ENCODE data around the gene GPR15LG. TPM values are rescaled to one million over a fixed set of nuclear protein-coding genes. Genes with fewer than 3 reads are reported as not detected.

GPR15LG gene
- total and polyA plus RNA-seq, 4 donors, result 0.59 to 1.0 TPM; not detected in 2

- H3K4me3 ChIP-seq (ENCODE audit: low read length in 2 of 2), result no peak overlapping the region
- no peak overlapping the region for H3K27ac ChIP-seq (ENCODE audit: low read depth in 1 of 2, low read length in 2 of 2)
- H3K27me3 ChIP-seq (ENCODE audit: control insufficient read depth in 1 of 2, insufficient read depth in 2 of 2, low read length in 1 of 2), result peaks cover 0 to 1% of the 10 kb centered on the region in 2 donors
- no peak for DNase-seq
- peaks cover 2% of the 10 kb centered on the region for H3K9me3 ChIP-seq (ENCODE audit: control insufficient read depth, low read length)
- no peaks in the 10 kb centered on the region for H3K4me1 ChIP-seq (ENCODE audit: control insufficient read depth in 1 of 2, insufficient read depth in 2 of 2, low read length in 2 of 2)
- H3K36me3 ChIP-seq (ENCODE audit: control insufficient read depth in 1 of 2, insufficient read depth in 2 of 2, low read length in 1 of 2), result no peaks in the 10 kb centered on the region
- 71 to 75% methylated on average over 3 of the region's 3 CpGs for WGBS, 2 donors
- ATAC-seq (ENCODE audit: low FRiP score), result no peak
- intact Hi-C loops (cut with DNase I), result no loop called here
Measured at GRCh38 chr10:84226616-84227015, 53.0 kb downstream of the GPR15LG start.

GRCh38 chr10:84227810-84228209 lies 54.2 kb downstream of the GPR15LG start:
- ATAC-seq (ENCODE audit: low FRiP score) (no peak), DNase-seq (no peak)
- H3K4me1 ChIP-seq (ENCODE audit: control insufficient read depth in 1 of 2, insufficient read depth in 2 of 2, low read length in 2 of 2), result no peaks in the 10 kb centered on the region
- H3K27me3 ChIP-seq (ENCODE audit: control insufficient read depth in 1 of 2, insufficient read depth in 2 of 2, low read length in 1 of 2), result peaks cover 0 to 1% of the 10 kb centered on the region in 2 donors
- 67 to 71% methylated on average over 4 of the region's 4 CpGs for WGBS, 2 donors
- intact Hi-C loops (cut with DNase I), result no loop called here
- no peak overlapping the region for H3K4me3 ChIP-seq (ENCODE audit: low read length in 2 of 2)
- H3K9me3 ChIP-seq (ENCODE audit: control insufficient read depth, low read length), result peaks cover 4% of the 10 kb centered on the region
- no peaks in the 10 kb centered on the region for H3K36me3 ChIP-seq (ENCODE audit: control insufficient read depth in 1 of 2, insufficient read depth in 2 of 2, low read length in 1 of 2)
- no peak overlapping the region for H3K27ac ChIP-seq (ENCODE audit: low read depth in 1 of 2, low read length in 2 of 2)

DNA sequence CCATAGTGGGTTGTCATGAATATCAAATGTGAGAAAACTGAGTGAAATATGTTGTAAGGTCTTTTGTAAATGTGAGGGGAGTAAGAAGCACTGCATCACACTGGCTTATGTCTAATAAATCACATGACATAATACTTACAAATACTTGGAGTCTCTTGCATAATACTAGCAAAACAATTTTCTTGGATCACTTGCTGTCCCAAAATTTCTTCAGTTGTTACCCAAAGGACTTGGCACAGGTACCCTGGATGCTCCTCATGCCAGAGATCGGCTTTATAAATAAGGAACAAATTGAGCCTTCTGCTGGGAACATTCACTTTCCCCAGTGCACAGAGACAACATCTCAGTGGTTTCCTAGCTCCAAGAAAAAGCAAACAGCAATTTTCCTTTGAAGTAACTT lies 56.8 kb downstream of the GPR15LG start:
- H3K27me3 ChIP-seq (ENCODE audit: control insufficient read depth in 1 of 2, insufficient read depth in 2 of 2, low read length in 1 of 2), result peaks cover 0 to 1% of the 10 kb centered on the region in 2 donors
- no peak overlapping the region for H3K27ac ChIP-seq (ENCODE audit: low read depth in 1 of 2, low read length in 2 of 2)
- intact Hi-C loops (cut with DNase I), result no loop called here
- peaks cover 2% of the 10 kb centered on the region for H3K9me3 ChIP-seq (ENCODE audit: control insufficient read depth, low read length)
- DNase-seq (no peak), ATAC-seq (ENCODE audit: low FRiP score) (no peak)
- WGBS, 2 donors, result 3 to 6% methylated on average over 1 of the region's 1 CpG
- H3K4me1 ChIP-seq (ENCODE audit: control insufficient read depth in 1 of 2, insufficient read depth in 2 of 2, low read length in 2 of 2), result no peaks in the 10 kb centered on the region
- H3K36me3 ChIP-seq (ENCODE audit: control insufficient read depth in 1 of 2, insufficient read depth in 2 of 2, low read length in 1 of 2), result no peaks in the 10 kb centered on the region
- H3K4me3 ChIP-seq (ENCODE audit: low read length in 2 of 2), result no peak overlapping the region

GRCh38 chr10:84232376-84232775 lies 58.8 kb downstream of the GPR15LG start:
- Histone ChIP-seq H3K36me3 (ENCODE audit: control insufficient read depth in 1 of 2, insufficient read depth in 2 of 2, low read length in 1 of 2) (no peaks in the 10 kb centered on the region), H3K9me3 (ENCODE audit: control insufficient read depth, low read length) (peaks cover 2% of the 10 kb centered on the region), H3K27me3 (ENCODE audit: control insufficient read depth in 1 of 2, insufficient read depth in 2 of 2, low read length in 1 of 2) (peaks cover 0 to 1% of the 10 kb centered on the region in 2 donors), H3K27ac (ENCODE audit: low read depth in 1 of 2, low read length in 2 of 2) (no peak overlapping the region), H3K4me3 (ENCODE audit: low read length in 2 of 2) (no peak overlapping the region), H3K4me1 (ENCODE audit: control insufficient read depth in 1 of 2, insufficient read depth in 2 of 2, low read length in 2 of 2) (no peaks in the 10 kb centered on the region)
- no peak for DNase-seq
- peak; percentile 28 for ATAC-seq (ENCODE audit: low FRiP score)
- intact Hi-C loops (cut with DNase I), result no loop called here
- 84 to 85% methylated on average over 10 of the region's 10 CpGs for WGBS, 2 donors

- intact Hi-C loops (cut with DNase I), result no loop called here
- no peak for ATAC-seq (ENCODE audit: low FRiP score)
Measured at GRCh38 chr10:84233940-84234339, 60.3 kb downstream of the GPR15LG start.

GRCh38 chr10:84234479-84234878 lies 60.9 kb downstream of the GPR15LG start:
- Histone ChIP-seq H3K27me3 (ENCODE audit: control insufficient read depth in 1 of 2, insufficient read depth in 2 of 2, low read length in 1 of 2) (no peaks in the 10 kb centered on the region), H3K36me3 (ENCODE audit: control insufficient read depth in 1 of 2, insufficient read depth in 2 of 2, low read length in 1 of 2) (no peaks in the 10 kb centered on the region), H3K4me1 (ENCODE audit: control insufficient read depth in 1 of 2, insufficient read depth in 2 of 2, low read length in 2 of 2) (no peaks in the 10 kb centered on the region), H3K27ac (ENCODE audit: low read depth in 1 of 2, low read length in 2 of 2) (no peak overlapping the region), H3K4me3 (ENCODE audit: low read length in 2 of 2) (no peak overlapping the region), H3K9me3 (ENCODE audit: control insufficient read depth, low read length) (peaks cover 2% of the 10 kb centered on the region)
- DNase-seq (no peak), ATAC-seq (ENCODE audit: low FRiP score) (no peak)
- intact Hi-C loops (cut with DNase I), result no loop called here
- 70 to 80% methylated on average over 4 of the region's 4 CpGs for WGBS, 2 donors

More at GRCh38 chr10:84233940-84234339, 60.3 kb downstream of the GPR15LG start:
- no peak overlapping the region for H3K27ac ChIP-seq (ENCODE audit: low read depth in 1 of 2, low read length in 2 of 2)
- no peak for DNase-seq
- no peak overlapping the region for H3K4me3 ChIP-seq (ENCODE audit: low read length in 2 of 2)
- peaks cover 2% of the 10 kb centered on the region for H3K9me3 ChIP-seq (ENCODE audit: control insufficient read depth, low read length)
- H3K36me3 ChIP-seq (ENCODE audit: control insufficient read depth in 1 of 2, insufficient read depth in 2 of 2, low read length in 1 of 2), result no peaks in the 10 kb centered on the region
- 46 to 58% methylated on average over 4 of the region's 4 CpGs for WGBS, 2 donors
- no peaks in the 10 kb centered on the region for H3K27me3 ChIP-seq (ENCODE audit: control insufficient read depth in 1 of 2, insufficient read depth in 2 of 2, low read length in 1 of 2)
- H3K4me1 ChIP-seq (ENCODE audit: control insufficient read depth in 1 of 2, insufficient read depth in 2 of 2, low read length in 2 of 2), result no peaks in the 10 kb centered on the region

Other genes starting within 250 kb of the GPR15LG start
- 10 to 100 TPM; 77.2 to 88.3 TPM for gene GHITM, start 34.3 kb upstream of the GPR15LG start, total RNA-seq
- gene GHITM, start 34.3 kb upstream of the GPR15LG start, polyA plus RNA-seq, result 100 to 1,000 TPM; 109 to 195 TPM
- under 1 TPM; 0.32 to 0.42 TPM for gene CDHR1, start 20.7 kb downstream of the GPR15LG start, total RNA-seq
- not detected for gene CDHR1, start 20.7 kb downstream of the GPR15LG start, polyA plus RNA-seq
- not detected for gene LRIT2, start 51.7 kb downstream of the GPR15LG start, total RNA-seq
- not detected for gene LRIT2, start 51.7 kb downstream of the GPR15LG start, polyA plus RNA-seq
- not detected for gene LRIT1, start 67.7 kb downstream of the GPR15LG start, total RNA-seq
- not detected for gene LRIT1, start 67.7 kb downstream of the GPR15LG start, polyA plus RNA-seq
- gene RGR, start 71.3 kb downstream of the GPR15LG start, total RNA-seq, result not detected
- gene RGR, start 71.3 kb downstream of the GPR15LG start, polyA plus RNA-seq, result not detected
- 100 to 1,000 TPM in 1 of 2 donors, 10 to 100 TPM in 1; 95.0 to 111 TPM for gene CCSER2, start 154.8 kb downstream of the GPR15LG start, total RNA-seq
- gene CCSER2, start 154.8 kb downstream of the GPR15LG start, polyA plus RNA-seq, result 10 to 100 TPM; 23.1 to 23.8 TPM